Central memory CD4-positive, alpha-beta T cell (primary cell): ENCODE results near the gene RSBN1L.

Experiments
- DNase-seq: peaks from one replicate; pipeline ENCODE4 v3.0.0; 2022

Gene RSBN1L

GRCh38 chr7:77811516-77812289 lies 115.4 kb downstream of the RSBN1L start:
- DNase-seq, result no peak

- DNase-seq, result no peak
Observed at GRCh38 chr7:77812290-77812685, 116.0 kb downstream of the RSBN1L start.

DNA sequence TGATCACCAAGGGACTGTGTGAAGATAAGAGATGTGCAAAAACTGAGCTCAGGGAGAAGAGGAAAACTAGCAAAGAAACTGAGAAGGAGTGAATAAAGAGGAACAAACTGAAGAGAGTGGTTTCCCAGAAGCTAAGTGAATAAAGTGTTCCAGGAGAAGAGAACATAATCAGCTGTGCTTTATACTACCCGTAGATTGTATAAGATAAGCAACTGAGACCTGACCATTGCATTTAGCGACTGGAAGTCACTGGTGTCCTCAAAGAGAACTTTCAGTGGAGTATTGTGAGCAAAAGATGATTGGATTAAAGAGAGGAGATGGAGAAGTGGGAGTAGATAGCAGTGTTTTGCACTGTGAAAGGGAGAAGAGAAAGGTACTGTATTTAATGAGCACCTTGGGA lies 116.9 kb downstream of the RSBN1L start:
- no peak for DNase-seq

DNA sequence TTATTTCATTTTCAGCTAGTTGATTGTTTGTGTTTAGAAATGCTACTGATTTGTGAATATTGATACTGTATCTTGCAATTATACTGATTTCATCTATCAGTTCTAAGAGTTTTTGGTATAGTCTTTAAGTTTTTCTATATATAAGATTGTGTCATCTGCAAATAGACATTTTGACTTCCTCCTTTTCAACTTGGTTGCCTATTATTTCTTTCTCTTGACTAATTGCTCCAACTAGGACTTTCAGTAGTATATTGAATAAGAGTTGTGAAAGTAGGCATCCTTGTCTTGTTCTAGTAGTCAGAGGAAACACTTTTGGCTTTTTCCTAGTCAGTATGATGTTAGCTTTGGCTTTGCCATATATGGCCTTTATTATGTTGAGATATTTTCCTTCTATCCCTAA lies 122.8 kb downstream of the RSBN1L start:
- DNase-seq, result no peak

DNA sequence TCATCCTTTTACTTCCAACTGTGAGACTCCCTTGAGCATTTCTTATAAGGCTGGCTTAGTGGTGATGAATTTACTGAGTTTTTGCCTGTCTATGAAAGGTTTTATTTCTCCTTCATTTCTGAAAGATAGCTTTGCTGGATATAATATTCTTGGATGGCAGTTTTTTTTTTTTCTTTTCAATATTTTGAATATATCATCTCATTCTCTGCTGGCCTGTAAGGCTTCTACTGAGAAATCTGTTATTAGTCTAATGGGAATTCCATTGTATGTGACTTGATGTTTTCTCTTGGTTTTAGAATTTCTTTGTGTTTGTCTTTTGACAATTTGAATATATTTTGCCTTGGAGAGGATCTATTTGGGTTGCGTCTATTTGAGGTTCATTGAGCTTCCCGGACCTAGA lies 124.7 kb downstream of the RSBN1L start:
- no peak for DNase-seq

DNA sequence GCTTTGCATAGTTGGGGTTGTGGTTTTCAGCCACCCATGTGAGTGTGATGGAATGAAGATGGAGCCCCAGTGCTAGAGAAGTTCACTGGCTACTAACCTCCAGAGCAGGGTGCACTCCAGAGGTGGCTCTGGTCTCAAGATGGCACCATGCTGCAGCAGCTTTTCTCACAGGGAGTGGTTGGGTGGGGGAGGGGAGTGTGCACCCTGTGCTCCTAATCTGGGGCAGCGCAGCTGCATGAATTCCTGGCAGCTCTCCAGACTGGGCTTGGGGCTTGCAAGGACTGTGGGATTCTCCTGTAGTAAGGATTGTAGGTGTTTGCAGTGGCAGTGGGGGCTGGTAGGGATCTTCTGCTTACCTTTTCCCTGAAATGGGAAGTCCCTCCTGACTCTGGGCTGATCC lies 126.0 kb downstream of the RSBN1L start:
- DNase-seq, result no peak

DNA sequence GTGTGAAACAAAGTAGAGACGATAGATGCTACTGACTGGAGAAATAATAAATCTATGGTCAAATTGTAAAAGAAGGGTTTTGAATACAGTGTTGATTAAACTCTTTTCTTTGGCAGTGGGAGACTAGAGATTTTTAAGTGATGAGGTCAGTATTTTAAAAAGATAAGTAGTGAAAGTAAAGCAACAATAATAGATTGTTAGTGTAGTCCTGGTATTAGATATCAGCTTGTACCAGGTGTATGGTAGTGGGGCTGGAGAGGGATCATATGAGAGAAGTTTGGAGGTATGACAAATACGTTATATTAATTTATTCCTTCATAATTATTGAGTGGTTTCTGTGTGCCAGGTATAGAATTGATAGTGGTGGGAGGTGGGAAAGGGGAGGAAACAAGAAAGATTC lies 127.5 kb downstream of the RSBN1L start:
- DNase-seq, result no peak

DNA sequence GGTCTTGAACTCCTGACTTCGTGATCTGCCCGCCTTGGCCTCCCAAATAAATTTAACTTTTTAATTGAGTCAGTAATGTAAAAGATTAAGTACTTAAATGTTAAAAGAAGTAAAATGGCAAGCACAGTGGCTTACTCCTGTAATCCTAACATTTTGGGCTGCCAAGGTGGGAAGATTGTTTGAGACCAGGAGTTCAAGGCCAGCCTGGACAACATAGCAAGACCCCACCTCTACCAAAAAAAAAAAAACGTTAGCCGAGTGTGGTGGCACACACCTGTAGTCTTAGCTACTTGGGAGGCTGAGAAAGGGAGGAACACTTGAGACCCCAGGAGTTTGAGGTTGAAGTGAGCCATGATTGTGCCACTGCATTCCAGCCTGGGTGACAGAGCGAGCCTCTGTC lies 128.4 kb downstream of the RSBN1L start:
- DNase-seq, result no peak

DNA sequence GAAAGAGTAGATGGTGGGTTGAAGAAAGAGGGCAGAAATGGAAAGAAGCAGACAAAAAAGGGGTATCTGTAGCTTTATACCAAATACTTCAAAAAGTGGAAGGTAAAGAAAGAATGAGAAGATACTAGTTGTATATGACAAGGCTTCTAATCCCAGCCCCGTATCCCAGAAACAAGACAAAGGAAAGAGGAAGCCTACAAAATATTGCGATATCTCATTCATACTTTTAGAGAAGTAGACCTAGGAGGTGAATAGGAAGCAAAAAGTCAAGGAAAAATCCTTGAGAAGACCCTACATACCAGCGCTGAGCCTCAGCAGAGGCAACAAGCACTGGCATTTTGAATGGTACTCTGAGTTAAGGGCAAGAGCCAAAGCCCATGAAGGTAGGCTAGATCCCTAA lies 128.9 kb downstream of the RSBN1L start:
- no peak for DNase-seq

DNA sequence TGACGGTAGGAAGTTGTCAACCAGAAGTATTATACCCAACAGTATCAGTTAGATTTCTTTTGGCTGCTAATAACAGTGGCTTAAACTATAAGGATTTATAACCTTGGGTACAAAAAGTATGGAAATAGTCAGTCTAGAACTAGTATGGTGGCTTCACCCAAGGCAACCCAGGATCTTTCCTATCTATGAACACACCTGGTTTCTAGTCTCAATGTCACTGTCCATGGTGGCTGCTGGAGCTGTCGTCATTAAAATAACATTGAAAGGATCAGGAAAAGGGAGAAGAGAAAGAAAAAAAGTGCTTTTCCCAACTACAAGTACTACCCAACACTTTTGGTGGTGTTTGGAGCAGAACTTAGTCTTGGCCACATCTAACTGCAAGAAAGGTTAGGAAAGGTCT lies 130.0 kb downstream of the RSBN1L start:
- no peak for DNase-seq

DNA sequence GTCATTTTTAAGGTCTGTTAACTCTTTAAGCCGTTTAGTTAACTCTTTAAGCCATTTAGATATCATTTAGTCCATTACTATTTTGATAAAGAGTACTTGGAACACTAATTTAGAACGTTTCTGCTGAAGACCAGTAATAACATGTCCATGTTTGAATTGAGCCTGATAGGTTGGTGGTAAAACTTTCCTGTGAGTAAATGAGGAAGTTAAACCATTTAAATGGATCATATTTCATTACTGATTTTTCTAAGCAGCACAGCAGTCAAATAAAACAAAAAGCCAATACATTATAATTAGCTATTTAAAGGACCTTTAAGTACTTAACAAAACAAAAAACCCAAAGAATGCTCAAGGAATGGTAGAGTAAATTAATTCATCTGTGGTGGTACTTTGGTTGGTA lies 131.7 kb downstream of the RSBN1L start:
- no peak for DNase-seq

- no peak for DNase-seq
Observed at GRCh38 chr7:77830649-77831355, 134.5 kb downstream of the RSBN1L start.

- peak; percentile 21 for DNase-seq
Observed at GRCh38 chr7:77831481-77831880, 135.2 kb downstream of the RSBN1L start.

DNA sequence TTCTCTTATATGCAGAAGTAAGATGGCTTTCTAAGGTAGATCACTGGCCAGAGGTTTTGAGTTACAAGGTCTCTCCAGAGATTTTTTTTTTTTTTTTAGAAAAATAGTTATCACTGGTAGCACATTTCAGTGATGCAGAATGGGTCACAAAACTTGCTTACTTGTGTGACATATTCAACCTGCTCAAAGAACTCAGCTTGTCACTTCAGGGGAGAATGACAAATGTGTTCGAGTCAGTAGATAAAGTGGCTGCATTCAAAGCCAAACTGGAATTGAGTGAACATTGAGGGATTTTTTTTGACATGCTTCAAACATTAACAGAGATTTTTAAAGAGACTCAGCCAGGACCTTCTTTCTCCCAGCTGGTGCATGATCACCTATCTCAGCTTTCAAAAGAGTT lies 135.7 kb downstream of the RSBN1L start:
- no peak for DNase-seq
